GM12865 (cell line): ENCODE measurements around the gene PPAN.

Experiments used
- DNase-seq: peaks from one replicate; pipeline ENCODE4 v3.0.0; 2010; ENCODE audit warnings: low read depth
- H3K4me3 ChIP-seq: 2 replicates; pipeline ENCODE4 v1.5.1; 2011; ENCODE audit warnings: mild to moderate bottlenecking, low read depth, low read length, control low read depth
- CTCF ChIP-seq: IDR thresholded peaks from 2 replicates; pipeline ENCODE4 v1.5.1; 2011; ENCODE audit warnings: low read length, control low read depth, low read depth, inconsistent platforms; ENCODE audit not compliant: insufficient read depth; ENCODE audit errors: missing control alignments

Gene PPAN

GRCh38 chr19:10113964-10114650 is 7.9 kb downstream of the PPAN start:
- no peak overlapping the region for H3K4me3 ChIP-seq
- peak; percentile 52 for DNase-seq
- peak; percentile 0 for TF ChIP-seq CTCF

- H3K4me3 ChIP-seq: no peak overlapping the region
- no peak for TF ChIP-seq CTCF
- peak; percentile 64 for DNase-seq
These were observed 8.7 kb downstream of the PPAN start for GRCh38 chr19:10114651-10115391.

GRCh38 chr19:10115392-10116084 is 9.4 kb downstream of the PPAN start:
- peak; percentile 43 for DNase-seq
- H3K4me3 ChIP-seq: no peak overlapping the region
- TF ChIP-seq CTCF: no peak

- TF ChIP-seq CTCF: no peak
- no peak overlapping the region for H3K4me3 ChIP-seq
- DNase-seq: no peak
These were observed 10.1 kb downstream of the PPAN start for GRCh38 chr19:10116085-10116865.

GRCh38 chr19:10116866-10117616 is 10.9 kb downstream of the PPAN start:
- H3K4me3 ChIP-seq: no peak overlapping the region
- TF ChIP-seq CTCF: no peak
- DNase-seq: no peak

GRCh38 chr19:10118960-10119359 is 12.8 kb downstream of the PPAN start:
- TF ChIP-seq CTCF: no peak
- DNase-seq: no peak
- peak overlapping the region; percentile 99 for H3K4me3 ChIP-seq
